Fibroblast of mammary gland (primary cell): Measurements from ENCODE around the gene VTI1A.

Source experiments
- DNase-seq: peaks from one replicate; pipeline ENCODE4 v3.0.0-alpha.2; 2010; ENCODE audit warnings: low read depth
- H3K4me3 ChIP-seq: 2 replicates; pipeline ENCODE4 v1.5.1; 2011; ENCODE audit warnings: low read depth, mild to moderate bottlenecking, low read length, moderate library complexity; ENCODE audit not compliant: control insufficient read depth
- CTCF ChIP-seq: conservative IDR thresholded peaks from 2 replicates; pipeline ENCODE4 v1.5.1; 2011; ENCODE audit warnings: low read depth, low read length, inconsistent platforms; ENCODE audit not compliant: control insufficient read depth, insufficient read depth

Gene VTI1A

GRCh38 chr10:112810711-112811151 is 363.7 kb downstream of the VTI1A start:
- no peak for TF ChIP-seq CTCF
- no peak for DNase-seq
- H3K4me3 ChIP-seq, result no peak overlapping the region

GRCh38 chr10:112811741-112812551 is 364.9 kb downstream of the VTI1A start:
- DNase-seq, result peak; percentile 92
- peak overlapping the region; percentile 41 for H3K4me3 ChIP-seq
- peak; percentile 1 for TF ChIP-seq CTCF

DNA sequence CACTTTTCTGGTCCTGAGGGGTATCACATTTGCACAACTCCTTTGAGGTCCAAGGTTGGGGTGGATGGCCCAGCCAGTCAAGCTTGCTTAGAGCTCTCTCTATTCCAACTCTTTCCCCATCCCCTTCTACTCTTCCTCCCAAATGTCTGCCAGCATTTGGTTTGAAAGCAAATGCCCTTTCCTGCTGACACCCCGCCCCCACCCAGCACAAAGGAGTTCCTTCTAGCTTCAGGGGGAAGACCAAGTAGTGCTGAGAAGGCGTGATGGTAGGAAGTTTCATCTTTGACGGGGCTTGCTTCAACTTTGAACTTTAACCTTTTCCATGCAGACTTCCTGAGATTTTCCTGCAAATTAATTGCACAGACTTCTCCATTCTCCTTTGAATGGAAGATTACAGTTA is 365.6 kb downstream of the VTI1A start:
- TF ChIP-seq CTCF, result no peak
- no peak for DNase-seq
- H3K4me3 ChIP-seq, result no peak overlapping the region

DNA sequence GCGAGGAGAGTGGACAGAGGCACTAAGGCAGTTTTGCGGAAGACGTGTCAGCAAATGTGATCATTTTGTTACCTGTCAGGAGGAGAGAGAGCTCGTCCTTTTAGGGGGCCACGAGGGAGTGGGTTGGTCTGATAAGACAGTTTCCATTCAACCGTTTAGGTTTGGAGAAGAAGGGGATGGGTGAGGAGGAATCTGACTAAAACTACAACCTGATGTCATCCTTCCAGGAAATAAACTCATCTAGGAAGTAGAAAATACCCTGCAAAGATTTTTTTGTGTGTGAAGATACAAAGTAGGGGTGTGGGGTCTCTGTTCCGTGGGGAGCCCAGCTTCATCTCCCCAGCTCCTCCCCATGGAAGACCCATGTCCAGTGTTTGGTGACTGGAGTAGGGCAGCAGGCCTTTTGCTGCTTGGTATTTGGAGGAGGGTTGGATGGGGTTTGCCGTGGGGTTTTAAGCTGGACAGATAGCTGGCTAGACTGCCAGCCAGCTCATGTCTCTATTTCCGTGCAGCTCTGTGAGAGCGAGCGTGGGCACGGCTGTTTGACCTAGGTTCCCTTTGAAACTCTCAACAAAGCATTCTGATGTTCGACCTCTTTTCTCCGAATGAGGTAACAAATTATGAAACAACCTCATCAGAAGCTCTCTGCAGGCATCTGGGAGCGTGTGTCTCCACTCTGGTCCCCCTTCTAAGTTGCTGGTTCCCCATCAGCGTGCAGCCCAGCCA is 367.0 kb downstream of the VTI1A start:
- no peak for DNase-seq
- TF ChIP-seq CTCF, result no peak
- no peak overlapping the region for H3K4me3 ChIP-seq

DNA sequence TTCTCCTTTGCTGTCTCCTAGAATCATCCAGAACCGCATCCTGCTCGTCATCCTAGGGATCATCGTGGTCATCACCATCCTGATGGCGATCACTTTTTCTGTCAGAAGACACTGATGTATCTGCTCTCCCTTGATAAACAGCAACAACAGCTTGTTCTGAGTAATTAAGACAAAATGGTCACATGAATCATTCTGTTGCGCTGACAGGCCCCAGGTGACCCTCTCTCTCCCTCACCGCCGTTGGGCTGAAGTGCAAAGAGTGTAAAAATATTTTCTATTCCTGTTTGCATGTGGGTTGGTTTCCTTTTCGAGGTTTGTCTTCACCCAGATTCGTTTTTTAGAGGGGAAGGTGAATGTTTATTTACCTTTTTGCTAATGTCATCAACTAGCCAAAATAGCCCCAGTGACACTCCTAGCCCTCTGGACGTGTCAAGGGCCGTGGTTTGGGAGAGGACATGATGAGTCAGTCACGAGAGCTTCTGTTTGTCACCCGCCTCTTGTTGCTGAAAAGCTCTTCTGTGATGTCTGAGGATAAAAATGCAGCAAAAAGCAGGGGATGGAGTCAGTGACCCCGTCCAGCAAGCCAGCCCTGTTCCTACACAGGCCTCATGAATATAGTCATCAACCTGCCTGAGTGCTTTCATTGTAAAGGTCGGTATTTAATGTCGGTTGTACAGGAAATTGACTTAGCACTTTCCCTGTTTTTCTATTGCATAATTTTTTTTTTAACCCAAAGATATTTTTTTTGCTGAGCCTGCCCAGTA is 368.4 kb downstream of the VTI1A start:
- TF ChIP-seq CTCF, result no peak
- DNase-seq, result peak; percentile 54
- H3K4me3 ChIP-seq, result no peak overlapping the region

DNA sequence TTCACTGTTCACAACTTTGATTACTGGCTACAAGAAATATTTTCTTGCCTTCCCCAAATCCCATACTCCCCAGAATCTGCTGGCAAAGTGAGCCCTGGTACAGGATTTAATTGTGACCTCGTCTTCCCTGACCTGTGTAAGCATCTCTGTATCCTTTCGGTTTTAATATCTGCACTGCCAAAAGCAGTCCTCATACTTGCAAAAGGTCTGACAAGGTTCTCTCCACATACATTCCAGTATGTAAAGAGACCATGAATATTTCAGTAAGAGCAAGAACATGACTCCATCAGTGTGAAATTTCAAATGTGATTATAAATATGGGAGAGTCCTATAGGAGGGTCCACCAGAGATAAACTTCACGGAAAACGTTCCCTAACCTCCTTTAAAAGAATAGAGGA is 369.0 kb downstream of the VTI1A start:
- no peak for TF ChIP-seq CTCF
- no peak overlapping the region for H3K4me3 ChIP-seq
- no peak for DNase-seq
